HCT116 (cell line): ENCODE data around the gene GLRX3.

Experiments
- POLR2AphosphoS5 ChIP-seq: IDR thresholded peaks from 2 replicates; pipeline ENCODE4 v1.6.1; 2011; ENCODE audit warnings: mild to moderate bottlenecking, low read depth, low read length, moderate library complexity
- SP1 ChIP-seq: IDR thresholded peaks from 2 replicates; pipeline ENCODE4 v1.6.1; 2012; ENCODE audit warnings: low read depth
- TF ChIP-seq, protein P1 (sequence below), 3 experiments: fragments of 200-600 bp in 1 of 3; sonication (generic) in 1 of 3; IDR thresholded peaks in 2 of 3; conservative IDR thresholded peaks in 1 of 3; 2 replicates each; pipeline ENCODE4 v1.5.1; 2012 to 2017; ENCODE audit warnings: low read depth in 2 of 3, low read length in 2 of 3, antibody characterized with exemption in 1 of 3, borderline replicate concordance in 1 of 3, control low read depth in 1 of 3, mild to moderate bottlenecking in 1 of 3, mixed read lengths in 1 of 3, mixed run types in 1 of 3, moderate library complexity in 1 of 3; ENCODE audit not compliant: insufficient read depth in 1 of 3

DNA sequence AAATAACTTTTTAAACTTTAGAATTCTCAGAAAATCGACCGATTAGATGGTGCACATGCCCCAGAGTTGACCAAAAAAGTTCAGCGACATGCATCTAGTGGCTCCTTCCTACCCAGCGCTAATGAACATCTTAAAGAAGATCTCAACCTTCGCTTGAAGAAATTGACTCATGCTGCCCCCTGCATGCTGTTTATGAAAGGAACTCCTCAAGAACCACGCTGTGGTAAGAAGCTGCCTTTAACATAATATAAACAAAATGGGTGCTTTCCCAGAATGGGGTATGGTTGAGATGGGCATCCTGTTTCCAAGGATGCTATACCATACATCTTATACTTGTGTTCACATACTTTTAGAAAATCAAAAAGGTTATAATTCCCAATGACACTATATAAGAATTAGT is 24.6 kb downstream of the GLRX3 start:
- TF ChIP-seq POLR2AphosphoS5: no peak
- no peak for TF ChIP-seq SP1
- TF ChIP-seq, protein P1, sequence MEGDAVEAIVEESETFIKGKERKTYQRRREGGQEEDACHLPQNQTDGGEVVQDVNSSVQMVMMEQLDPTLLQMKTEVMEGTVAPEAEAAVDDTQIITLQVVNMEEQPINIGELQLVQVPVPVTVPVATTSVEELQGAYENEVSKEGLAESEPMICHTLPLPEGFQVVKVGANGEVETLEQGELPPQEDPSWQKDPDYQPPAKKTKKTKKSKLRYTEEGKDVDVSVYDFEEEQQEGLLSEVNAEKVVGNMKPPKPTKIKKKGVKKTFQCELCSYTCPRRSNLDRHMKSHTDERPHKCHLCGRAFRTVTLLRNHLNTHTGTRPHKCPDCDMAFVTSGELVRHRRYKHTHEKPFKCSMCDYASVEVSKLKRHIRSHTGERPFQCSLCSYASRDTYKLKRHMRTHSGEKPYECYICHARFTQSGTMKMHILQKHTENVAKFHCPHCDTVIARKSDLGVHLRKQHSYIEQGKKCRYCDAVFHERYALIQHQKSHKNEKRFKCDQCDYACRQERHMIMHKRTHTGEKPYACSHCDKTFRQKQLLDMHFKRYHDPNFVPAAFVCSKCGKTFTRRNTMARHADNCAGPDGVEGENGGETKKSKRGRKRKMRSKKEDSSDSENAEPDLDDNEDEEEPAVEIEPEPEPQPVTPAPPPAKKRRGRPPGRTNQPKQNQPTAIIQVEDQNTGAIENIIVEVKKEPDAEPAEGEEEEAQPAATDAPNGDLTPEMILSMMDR (IDR thresholded peaks at IDR 0.05 in 2 of 3, conservative IDR thresholded peaks at IDR 0.05 in 1 of 3; ENCODE audit: borderline replicate concordance in 1 of 3, insufficient read depth in 1 of 3, low read depth in 2 of 3, low read length in 2 of 3): 0 out of 6 replicates have a peak, but pooled peaks of 1 of the 3 experiments have one; percentile 12
